D721Med (cell line): ENCODE measurements around the gene TMEM158.

Experiments used
- DNase-seq: peaks from one replicate; pipeline ENCODE4 v3.0.0; 2011; ENCODE audit warnings: low spot score; ENCODE audit not compliant: insufficient read length
- FAIRE-seq: peaks from 2 replicates; lab custom pipeline; 2011; peaks lifted over from hg19 to GRCh38; lab: Jason Lieb, UNC
- CTCF ChIP-seq: IDR thresholded peaks from 2 replicates; pipeline ENCODE4 v1.5.1; 2012; ENCODE audit warnings: mild to moderate bottlenecking, control low read depth; ENCODE audit not compliant: insufficient read depth; ENCODE audit errors: missing control alignments

Gene TMEM158

GRCh38 chr3:45223889-45224727 is 2.0 kb downstream of the TMEM158 start:
- DNase-seq, result no peak
- TF ChIP-seq CTCF, result no peak
- FAIRE-seq, result no peak

DNA sequence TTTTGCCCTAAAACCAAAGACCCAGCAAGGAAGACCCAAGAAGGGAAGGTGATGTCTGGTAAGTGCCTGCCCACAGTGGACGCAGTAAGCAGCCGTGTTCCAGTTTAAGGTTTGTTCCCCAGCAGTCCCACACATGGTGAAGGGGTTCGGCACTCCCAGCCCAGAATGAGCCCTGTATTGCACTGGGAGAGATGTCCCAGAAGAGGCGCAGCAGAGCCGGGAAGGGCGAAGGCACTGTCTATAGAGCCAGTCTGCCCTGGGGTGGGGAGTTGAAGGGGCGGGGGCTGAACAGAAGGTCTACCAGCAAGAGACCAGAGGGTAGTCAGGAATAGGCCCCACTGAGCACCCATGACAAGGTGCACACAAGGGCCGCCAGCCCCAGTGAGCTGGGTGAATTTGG is 6.4 kb downstream of the TMEM158 start:
- DNase-seq (no peak), FAIRE-seq (no peak)
- no peak for TF ChIP-seq CTCF

- DNase-seq (no peak), FAIRE-seq (no peak)
- TF ChIP-seq CTCF, result no peak
These were observed 7.3 kb downstream of the TMEM158 start for GRCh38 chr3:45218578-45219390.

GRCh38 chr3:45216021-45216609 is 10.0 kb downstream of the TMEM158 start:
- no peak for FAIRE-seq
- TF ChIP-seq CTCF, result no peak
- DNase-seq, result no peak

- DNase-seq, result no peak
- FAIRE-seq, result no peak
- no peak for TF ChIP-seq CTCF
These were observed 10.6 kb downstream of the TMEM158 start for GRCh38 chr3:45215466-45215865.

DNA sequence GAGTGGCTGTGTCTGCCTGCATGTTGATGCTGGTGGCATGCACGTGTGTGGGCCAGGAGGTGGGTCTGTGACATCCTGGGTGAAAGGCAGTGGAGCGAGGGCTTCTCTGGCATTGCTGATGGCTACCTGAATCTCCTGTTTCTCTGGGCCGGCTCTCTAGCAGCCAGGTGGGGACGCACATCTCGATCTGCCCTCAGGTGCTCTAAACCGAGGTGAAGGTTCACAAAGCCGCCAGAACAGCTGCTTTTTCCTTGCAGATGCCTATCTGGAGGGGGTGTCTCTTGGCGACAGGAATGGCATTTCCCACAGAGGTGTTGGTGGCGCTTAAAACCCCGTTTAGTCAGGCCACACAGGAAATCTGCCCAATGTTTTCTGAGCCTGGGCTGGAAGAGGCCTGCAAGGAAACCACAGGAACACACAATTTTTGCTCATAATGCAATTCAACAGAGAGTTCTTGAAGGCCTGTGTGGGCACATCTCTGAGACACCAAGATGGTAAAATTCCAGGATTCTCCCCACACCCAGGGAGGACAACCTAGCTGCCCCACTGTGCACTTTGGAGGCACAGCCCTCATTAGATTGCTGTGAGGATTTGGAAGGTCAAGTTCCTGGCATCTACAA is 11.9 kb downstream of the TMEM158 start:
- no peak for DNase-seq
- TF ChIP-seq CTCF, result no peak
- no peak for FAIRE-seq
